H1 (cell line): ENCODE measurements around the gene NME1. TPM values are rescaled to one million over a fixed set of nuclear protein-coding genes. Genes with fewer than 3 reads are reported as not detected.

Source experiments
- BCL11A ChIP-seq, 2 experiments: IDR thresholded peaks; one replicate each; pipeline ENCODE4 v1.6.1; 2011; ENCODE audit warnings: low read depth in 2 of 2, low read length in 2 of 2, mild to moderate bottlenecking in 2 of 2
- CBX5 ChIP-seq: fragments of 300-800, 300-1000 bp; sonication (generic); IDR thresholded peaks from 2 replicates; pipeline ENCODE4 v1.7.1; 2016; ENCODE audit warnings: antibody characterized with exemption, low read length, low read depth
- CBX8 ChIP-seq: fragments of 300-800, 300-1000 bp; sonication (generic); IDR thresholded peaks from 2 replicates; pipeline ENCODE4 v1.7.1; 2016; ENCODE audit warnings: low read depth, low read length, borderline replicate concordance
- CHD2 ChIP-seq: IDR thresholded peaks from 2 replicates; pipeline ENCODE4 v1.6.1; 2012; ENCODE audit warnings: low read length, improper control_type of control experiment
- CTCF ChIP-seq, 3 experiments: IDR thresholded peaks; 1 replicate in 2 of 3; 2 replicates in 1 of 3; pipeline versions ENCODE4 v1.5.1 to v1.6.1; 2011; ENCODE audit warnings: low read length in 3 of 3, mild to moderate bottlenecking in 3 of 3, inconsistent platforms in 2 of 3, low read depth in 1 of 3, moderate library complexity in 1 of 3; ENCODE audit not compliant: insufficient read depth in 1 of 3; ENCODE audit errors: control extremely low read depth in 1 of 3
- EP300 ChIP-seq, 2 experiments: IDR thresholded peaks; 1 replicate in 1 of 2; 2 replicates in 1 of 2; pipeline ENCODE4 v1.6.1; 2011 to 2012; ENCODE audit warnings: low read depth in 2 of 2, low read length in 2 of 2, mild to moderate bottlenecking in 2 of 2, borderline replicate concordance in 1 of 2, inconsistent platforms in 1 of 2, moderate library complexity in 1 of 2
- EZH2 ChIP-seq: fragments of 200-600 bp; sonication (generic); IDR thresholded peaks from 2 replicates; pipeline ENCODE4 v1.7.1; 2012; ENCODE audit warnings: low read depth, mild to moderate bottlenecking, moderate library complexity, low read length, inconsistent platforms; ENCODE audit not compliant: severe bottlenecking
- GABPA ChIP-seq: IDR thresholded peaks from 2 replicates; pipeline ENCODE4 v1.6.1; 2011; ENCODE audit warnings: mild to moderate bottlenecking, low read length, moderate library complexity, borderline replicate concordance; ENCODE audit not compliant: insufficient read depth
- GTF2F1 ChIP-seq: IDR thresholded peaks from 2 replicates; pipeline ENCODE4 v1.6.1; 2012; ENCODE audit warnings: low read depth, low read length, improper control_type of control experiment, borderline replicate concordance
- KDM1A ChIP-seq: fragments of 200-600, 300-600 bp; sonication (generic); IDR thresholded peaks from 2 replicates; pipeline ENCODE4 v1.7.1; 2016; ENCODE audit warnings: mild to moderate bottlenecking, low read length, borderline replicate concordance
- MAX ChIP-seq: IDR thresholded peaks from 2 replicates; pipeline ENCODE4 v1.6.1; 2012; ENCODE audit warnings: inconsistent platforms
- POLR2A ChIP-seq, 2 experiments: IDR thresholded peaks; 1 replicate in 1 of 2; 2 replicates in 1 of 2; pipeline ENCODE4 v1.6.1; 2011; ENCODE audit warnings: low read depth in 2 of 2, low read length in 2 of 2, mild to moderate bottlenecking in 2 of 2; ENCODE audit errors: control extremely low read depth in 1 of 2
- RXRA ChIP-seq: IDR thresholded peaks from 2 replicates; pipeline ENCODE4 v1.6.1; 2011; ENCODE audit warnings: low read depth, mild to moderate bottlenecking, low read length, moderate library complexity; ENCODE audit not compliant: insufficient read depth
- SIRT6 ChIP-seq: IDR thresholded peaks from one replicate; pipeline ENCODE4 v1.7.1; 2012; ENCODE audit warnings: low read length, inconsistent platforms
- SIX5 ChIP-seq: IDR thresholded peaks from 2 replicates; pipeline ENCODE4 v1.6.1; 2011; ENCODE audit warnings: mild to moderate bottlenecking, low read depth, low read length
- SP2 ChIP-seq: IDR thresholded peaks from 2 replicates; pipeline ENCODE4 v1.6.1; 2012; ENCODE audit warnings: mild to moderate bottlenecking, low read length, inconsistent platforms
- TAF7 ChIP-seq: optimal IDR thresholded peaks from 2 replicates; pipeline ENCODE3; 2011; ENCODE audit warnings: low read depth, mild to moderate bottlenecking, inconsistent platforms, low read length, moderate library complexity, borderline replicate concordance
- TCF12 ChIP-seq: IDR thresholded peaks from 2 replicates; pipeline ENCODE4 v1.6.1; 2011; ENCODE audit warnings: low read depth, mild to moderate bottlenecking, low read length
- USF2 ChIP-seq: IDR thresholded peaks from 2 replicates; pipeline ENCODE4 v1.6.1; 2011; ENCODE audit warnings: low read length, improper control_type of control experiment
- ZNF274 ChIP-seq: IDR thresholded peaks from 2 replicates; pipeline ENCODE4 v1.7.0; 2012; ENCODE audit warnings: low read length, borderline replicate concordance; ENCODE audit errors: extremely low read depth
- polyA plus RNA-seq, 7 experiments: library from polyadenylated mRNA; depleted of rRNA in 3 of 7; stranded (reverse) in 5 of 7; unstranded in 2 of 7; fragments of >200 nt in 5 of 7; fragments of 200-250 nt in 2 of 7; gene quantifications; 1 replicate in 5 of 7; 2 replicates in 1 of 7; 4 replicates in 1 of 7; pipeline versions ENCODE4 v1.2.1 to v1.2.3, GENCODE V29; 2011 to 2013; ENCODE audit warnings: missing spikeins in 2 of 7, mixed read lengths in 2 of 7
- total RNA-seq: library from RNA; stranded (reverse); fragmentation: NEBNext Ultra II Directional; extraction: Animal tissue kit (Norgen Biotek cat#: 25700); gene quantifications from 2 replicates; pipeline ENCODE4 v1.2.1, GENCODE V29; 2021

The NME1 gene
- total and polyA plus RNA-seq, 2 of the 8 experiments (the other 6 are each of a cell fraction or from before 2014, with no cell fraction given), result 307 to 380 TPM

- TF ChIP-seq GABPA (no peak), SIX5 (no peak), EP300 (IDR thresholded peaks at IDR 0.05; ENCODE audit: borderline replicate concordance in 1 of 2, low read depth in 2 of 2, low read length in 2 of 2) (no peak), TCF12 (no peak), ZNF274 (no peak), BCL11A (IDR thresholded peaks at IDR 0.05; ENCODE audit: low read depth in 2 of 2, low read length in 2 of 2) (no peak), SP2 (no peak), CBX5 (no peak), RXRA (no peak), USF2 (no peak), CBX8 (no peak), KDM1A (no peak), EZH2 (no peak), GTF2F1 (no peak; the same call in 1 of the 2 replicates), TAF7 (peak; percentile 22), CHD2 (peak; percentile 74), SIRT6 (no peak), POLR2A (IDR thresholded peaks at IDR 0.05; ENCODE audit: control extremely low read depth in 1 of 2, low read depth in 2 of 2, low read length in 2 of 2) (peak; percentile 43 to 63; a peak in 2 of 3 replicates), MAX (no peak), CTCF (IDR thresholded peaks at IDR 0.05; ENCODE audit: control extremely low read depth in 1 of 3, insufficient read depth in 1 of 3, low read depth in 1 of 3, low read length in 3 of 3) (no peak)
Observed at GRCh38 chr17:51120739-51121619, 32.4 kb upstream of the NME1 start, which contains the start of gene SPAG9 (continued).
